Measurements from ENCODE around the gene GNB1.

- TF ChIP-seq CTCF (IDR thresholded peaks at IDR 0.05) = no peak
- TF ChIP-seq EP300 (IDR thresholded peaks at IDR 0.05) = no peak
These were observed 10.2 kb upstream of the GNB1 start for GRCh38 chr1:1900883-1901640.

Data from sigmoid colon (tissue), 4 donors.